Naive B cell (primary cell): ENCODE data around the gene KLK4. TPM values are rescaled to one million over a fixed set of nuclear protein-coding genes. Genes with fewer than 3 reads are reported as not detected.
A peak's percentile ranks its signal among the peaks of the same experiment; 100 is the strongest.

Experiments used
- ATAC-seq, 2 donors: fragments of 150-1000 bp; cut with Tn5 transposase; 2 replicates each; pipeline ENCODE4 v1.10.0; 2021; ENCODE audit warnings: low read depth in 2 of 2, mild to moderate bottlenecking in 2 of 2, moderate library complexity in 2 of 2
- DNase-seq: peaks from one replicate; pipeline ENCODE4 v3.0.0; 2022
- H3K27ac Mint-ChIP-seq, 6 donors: one replicate each; pipeline ENCODE4 v1.8.0; 2020 to 2022; ENCODE audit warnings: mild to moderate bottlenecking in 6 of 6, mixed read lengths in 6 of 6, moderate library complexity in 5 of 6, inconsistent platforms in 2 of 6
- H3K27me3 Mint-ChIP-seq, 3 donors: one replicate each; pipeline ENCODE4 v1.8.0; 2021 to 2022; ENCODE audit warnings: mixed read lengths in 3 of 3, mild to moderate bottlenecking in 1 of 3
- H3K36me3 Mint-ChIP-seq, 2 donors: one replicate each; pipeline ENCODE4 v1.8.0; 2020 to 2022; ENCODE audit warnings: mixed read lengths in 2 of 2, inconsistent platforms in 1 of 2, mild to moderate bottlenecking in 1 of 2
- H3K4me1 Mint-ChIP-seq, 3 donors: one replicate each; pipeline ENCODE4 v1.8.0; 2020 to 2022; ENCODE audit warnings: mixed read lengths in 3 of 3, inconsistent platforms in 1 of 3, mild to moderate bottlenecking in 1 of 3, moderate library complexity in 1 of 3
- H3K4me3 Mint-ChIP-seq, 8 donors: one replicate each; pipeline ENCODE4 v1.8.0; 2020 to 2022; ENCODE audit warnings: mild to moderate bottlenecking in 8 of 8, mixed read lengths in 8 of 8, moderate library complexity in 8 of 8, inconsistent platforms in 2 of 8
- H3K9me3 Mint-ChIP-seq, 7 donors: one replicate each; pipeline ENCODE4 v1.8.0; 2020 to 2022; ENCODE audit warnings: mixed read lengths in 7 of 7, mild to moderate bottlenecking in 5 of 7, inconsistent platforms in 2 of 7, moderate library complexity in 1 of 7
- polyA plus RNA-seq, 6 donors: library from polyadenylated mRNA; unstranded; fragments of 300-500 nt; fragmentation: Illumina TruSeq; gene quantifications; one replicate each; pipeline ENCODE4 v1.2.3, GENCODE V29; 2021; ENCODE audit warnings: low read depth in 6 of 6

The KLK4 gene
- polyA plus RNA-seq, 6 donors from 2014 or later, result 0.56 TPM; not detected in 5

GRCh38 chr19:50893047-50893736 lies 18.0 kb downstream of the KLK4 start:
- peaks cover 0 to 12% (median 7%) of the 10 kb centered on the region in 7 donors for H3K9me3 Mint-ChIP-seq
- H3K4me3 Mint-ChIP-seq, result peak overlapping the region in 1 of 8 donors; percentile 67
- H3K36me3 Mint-ChIP-seq, result peaks cover 0 to 12% of the 10 kb centered on the region in 2 donors

GRCh38 chr19:50891253-50891625 lies 20.0 kb downstream of the KLK4 start:
- ATAC-seq (no peak), DNase-seq (no peak)
- Mint-ChIP-seq H3K4me3 (peak overlapping the region in 1 of 8 donors; percentile 23), H3K9me3 (peaks cover 0 to 12% (median 7%) of the 10 kb centered on the region in 7 donors), H3K27ac (peak overlapping the region in 4 of 6 donors; percentile 65 to 89 (median 78)), H3K4me1 (peaks cover 3 to 50% (median 13%) of the 10 kb centered on the region in 3 donors), H3K27me3 (peaks cover 12 to 24% (median 18%) of the 10 kb centered on the region in 3 donors), H3K36me3 (peaks cover 0 to 12% of the 10 kb centered on the region in 2 donors)

More at GRCh38 chr19:50893047-50893736, 18.0 kb downstream of the KLK4 start:
- no peak for DNase-seq
- H3K27me3 Mint-ChIP-seq, result peaks cover 5 to 14% (median 8%) of the 10 kb centered on the region in 3 donors
- no peak for ATAC-seq
- H3K27ac Mint-ChIP-seq, result peak overlapping the region in 3 of 6 donors; percentile 32 to 64 (median 39)
- peaks cover 10 to 66% (median 20%) of the 10 kb centered on the region in 3 donors for H3K4me1 Mint-ChIP-seq

- ATAC-seq (peak; percentile 66 to 76), DNase-seq (no peak)
- Mint-ChIP-seq H3K27ac (peak overlapping the region in 3 of 6 donors; percentile 71 to 89 (median 80)), H3K9me3 (peaks cover 0 to 12% (median 7%) of the 10 kb centered on the region in 7 donors), H3K4me1 (peaks cover 3 to 46% (median 13%) of the 10 kb centered on the region in 3 donors), H3K36me3 (peaks cover 0 to 12% of the 10 kb centered on the region in 2 donors), H3K27me3 (peaks cover 16 to 30% (median 18%) of the 10 kb centered on the region in 3 donors), H3K4me3 (peak overlapping the region in 1 of 8 donors; percentile 16)
These were observed 20.6 kb downstream of the KLK4 start for GRCh38 chr19:50890422-50891252.

GRCh38 chr19:50889638-50890037 lies 21.6 kb downstream of the KLK4 start:
- ATAC-seq (no peak), DNase-seq (no peak)
- Mint-ChIP-seq H3K4me3 (no peak overlapping the region), H3K27me3 (peaks cover 22 to 31% (median 25%) of the 10 kb centered on the region in 3 donors), H3K4me1 (peaks cover 3 to 37% (median 13%) of the 10 kb centered on the region in 3 donors), H3K27ac (no peak overlapping the region), H3K9me3 (peaks cover 0 to 6% (median 4%) of the 10 kb centered on the region in 7 donors), H3K36me3 (peaks cover 0 to 4% of the 10 kb centered on the region in 2 donors)

GRCh38 chr19:50882188-50882587 lies 29.0 kb downstream of the KLK4 start:
- no peak overlapping the region for H3K4me3 Mint-ChIP-seq
- H3K27ac Mint-ChIP-seq, result no peak overlapping the region
- no peak for DNase-seq
- peaks cover 0 to 5% (median 0%) of the 10 kb centered on the region in 3 donors for H3K4me1 Mint-ChIP-seq
- no peaks in the 10 kb centered on the region for H3K36me3 Mint-ChIP-seq
- peaks cover 28 to 47% (median 35%) of the 10 kb centered on the region in 3 donors for H3K27me3 Mint-ChIP-seq
- H3K9me3 Mint-ChIP-seq, result no peaks in the 10 kb centered on the region
- no peak for ATAC-seq

- no peak overlapping the region for H3K4me3 Mint-ChIP-seq
- peaks cover 0 to 10% (median 0%) of the 10 kb centered on the region in 3 donors for H3K4me1 Mint-ChIP-seq
- no peaks in the 10 kb centered on the region for H3K9me3 Mint-ChIP-seq
- H3K27me3 Mint-ChIP-seq, result peaks cover 22 to 31% (median 29%) of the 10 kb centered on the region in 3 donors
- no peaks in the 10 kb centered on the region for H3K36me3 Mint-ChIP-seq
- H3K27ac Mint-ChIP-seq, result no peak overlapping the region
- DNase-seq (no peak), ATAC-seq (no peak)
These were observed 31.0 kb downstream of the KLK4 start for GRCh38 chr19:50880241-50880640.

GRCh38 chr19:50878851-50879250 lies 32.3 kb downstream of the KLK4 start:
- H3K36me3 Mint-ChIP-seq, result no peaks in the 10 kb centered on the region
- H3K27me3 Mint-ChIP-seq, result peaks cover 16 to 28% (median 23%) of the 10 kb centered on the region in 3 donors
- no peak overlapping the region for H3K27ac Mint-ChIP-seq

GRCh38 chr19:50877338-50877737 lies 33.9 kb downstream of the KLK4 start:
- Mint-ChIP-seq H3K4me3 (no peak overlapping the region), H3K4me1 (peaks cover 0 to 10% (median 0%) of the 10 kb centered on the region in 3 donors), H3K27ac (no peak overlapping the region), H3K27me3 (peaks cover 15 to 26% (median 18%) of the 10 kb centered on the region in 3 donors), H3K36me3 (no peaks in the 10 kb centered on the region), H3K9me3 (no peaks in the 10 kb centered on the region)
- ATAC-seq, result no peak
- no peak for DNase-seq

More at GRCh38 chr19:50878851-50879250, 32.3 kb downstream of the KLK4 start:
- Mint-ChIP-seq H3K4me1 (peaks cover 0 to 10% (median 0%) of the 10 kb centered on the region in 3 donors), H3K4me3 (peak overlapping the region in 1 of 8 donors; percentile 6), H3K9me3 (no peaks in the 10 kb centered on the region)
- DNase-seq (no peak), ATAC-seq (no peak)

- ATAC-seq, result no peak
- H3K27me3 Mint-ChIP-seq, result peaks cover 19 to 28% (median 19%) of the 10 kb centered on the region in 3 donors
- no peak overlapping the region for H3K4me3 Mint-ChIP-seq
- no peak overlapping the region for H3K27ac Mint-ChIP-seq
- no peaks in the 10 kb centered on the region for H3K36me3 Mint-ChIP-seq
- no peak for DNase-seq
- H3K9me3 Mint-ChIP-seq, result no peaks in the 10 kb centered on the region
- H3K4me1 Mint-ChIP-seq, result peaks cover 0 to 5% (median 0%) of the 10 kb centered on the region in 3 donors
These were observed 34.7 kb downstream of the KLK4 start for GRCh38 chr19:50876456-50876855.

- H3K27ac Mint-ChIP-seq, result no peak overlapping the region
- no peak for DNase-seq
- no peaks in the 10 kb centered on the region for H3K36me3 Mint-ChIP-seq
- peaks cover 0 to 5% (median 0%) of the 10 kb centered on the region in 3 donors for H3K4me1 Mint-ChIP-seq
- H3K9me3 Mint-ChIP-seq, result peaks cover 0 to 4% (median 0%) of the 10 kb centered on the region in 7 donors
- no peak for ATAC-seq
- no peak overlapping the region for H3K4me3 Mint-ChIP-seq
- peaks cover 24 to 29% (median 25%) of the 10 kb centered on the region in 3 donors for H3K27me3 Mint-ChIP-seq
These were observed 35.3 kb downstream of the KLK4 start for GRCh38 chr19:50875795-50876422.

- no peak for ATAC-seq
- Mint-ChIP-seq H3K27me3 (peaks cover 14 to 29% (median 18%) of the 10 kb centered on the region in 3 donors), H3K27ac (no peak overlapping the region)
These were observed 37.0 kb downstream of the KLK4 start for GRCh38 chr19:50874211-50874610.

GRCh38 chr19:50873056-50873455 lies 38.1 kb downstream of the KLK4 start, which contains the start of gene KLK2:
KLK2 (plus strand) TSS chr19:50873439; CDS start chr19:50873474, 35 bp downstream.
- peaks cover 0 to 5% (median 0%) of the 10 kb centered on the region in 3 donors for H3K4me1 Mint-ChIP-seq
- peaks cover 0 to 6% (median 0%) of the 10 kb centered on the region in 7 donors for H3K9me3 Mint-ChIP-seq
- peaks cover 13 to 35% (median 24%) of the 10 kb centered on the region in 3 donors for H3K27me3 Mint-ChIP-seq
- H3K4me3 Mint-ChIP-seq, result no peak within 1 kb of the TSS
- ATAC-seq, result no peak
- no peaks in the 10 kb centered on the region for H3K36me3 Mint-ChIP-seq
- no peak within 1 kb of the TSS for H3K27ac Mint-ChIP-seq
- no peak for DNase-seq

More at GRCh38 chr19:50874211-50874610, 37.0 kb downstream of the KLK4 start:
- H3K4me1 Mint-ChIP-seq, result peaks cover 0 to 5% (median 0%) of the 10 kb centered on the region in 3 donors
- no peak for DNase-seq
- H3K4me3 Mint-ChIP-seq, result no peak overlapping the region
- peaks cover 0 to 6% (median 0%) of the 10 kb centered on the region in 7 donors for H3K9me3 Mint-ChIP-seq
- H3K36me3 Mint-ChIP-seq, result no peaks in the 10 kb centered on the region
